ENCODE measurements around the gene ASPHD2.
A peak's percentile ranks its signal among the peaks of the same experiment; 100 is the strongest.
"Not testable (repeated sequence)": the region's sequence is repeated elsewhere in the genome, so short reads cannot be mapped to it uniquely, and the experiment has no call there.

The ASPHD2 gene

DNA sequence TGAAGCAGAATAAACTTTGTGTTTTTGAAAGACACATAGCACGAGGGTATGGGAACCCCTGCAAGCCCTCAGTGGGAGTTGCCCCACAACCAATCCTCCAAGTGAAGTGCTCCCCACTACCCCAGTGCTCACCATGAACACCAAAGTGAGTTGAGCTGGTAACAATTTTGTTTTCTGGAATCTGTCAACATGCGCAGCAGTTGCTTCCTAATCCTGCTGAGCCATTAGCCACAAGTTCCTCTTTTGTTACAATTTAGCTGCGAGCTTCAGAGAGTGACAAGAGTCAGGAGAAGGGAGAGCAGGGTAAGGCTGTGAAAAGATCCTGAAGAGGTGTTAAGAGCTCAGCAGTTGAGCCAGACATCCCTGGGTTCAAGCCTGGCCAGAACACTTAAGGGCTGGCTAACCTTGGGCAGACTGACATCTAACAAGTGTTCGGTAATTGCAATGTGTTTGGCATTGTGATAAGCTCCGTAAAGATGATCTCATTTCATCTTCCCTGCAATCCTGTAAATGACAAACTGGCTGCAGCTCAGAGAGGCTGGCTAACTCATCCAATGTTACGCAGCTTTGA, 24.1 kb upstream of the ASPHD2 start:
- no peaks in the 10 kb centered on the region for H3K4me1 ChIP-seq
- H3K27me3 ChIP-seq (ENCODE audit: low read depth) = peaks cover 16% of the 10 kb centered on the region
- in situ Hi-C loops (cut with MboI; ENCODE audit: low sequenced_read_pairs) = no loop called here
- no peaks in the 10 kb centered on the region for H3K36me3 ChIP-seq (replicated peaks)
- no peak for DNase-seq (ENCODE audit: low spot score in 2 of 2)
- no peaks in the 10 kb centered on the region for H3K9me3 ChIP-seq
- H3K4me3 ChIP-seq = no peak overlapping the region

GRCh38 chr22:26406118-26406517, 22.9 kb upstream of the ASPHD2 start:
- Histone ChIP-seq H3K9me3 (no peaks in the 10 kb centered on the region), H3K27me3 (ENCODE audit: low read depth) (peaks cover 24% of the 10 kb centered on the region), H3K4me1 (no peaks in the 10 kb centered on the region), H3K4me3 (no peak overlapping the region), H3K36me3 (replicated peaks) (no peaks in the 10 kb centered on the region)
- no peak for DNase-seq (ENCODE audit: low spot score in 2 of 2)
- in situ Hi-C loops (cut with MboI; ENCODE audit: low sequenced_read_pairs) = no loop called here

GRCh38 chr22:26408562-26409220, 20.4 kb upstream of the ASPHD2 start:
- H3K4me1 ChIP-seq; H3K9me3 ChIP-seq; H3K36me3 ChIP-seq (replicated peaks); in situ Hi-C loops (cut with MboI; ENCODE audit: low sequenced_read_pairs); H3K4me3 ChIP-seq; DNase-seq (ENCODE audit: low spot score in 2 of 2): not testable (repeated sequence)
- H3K27me3 ChIP-seq (ENCODE audit: low read depth) = peaks cover 47% of the 10 kb centered on the region

DNA sequence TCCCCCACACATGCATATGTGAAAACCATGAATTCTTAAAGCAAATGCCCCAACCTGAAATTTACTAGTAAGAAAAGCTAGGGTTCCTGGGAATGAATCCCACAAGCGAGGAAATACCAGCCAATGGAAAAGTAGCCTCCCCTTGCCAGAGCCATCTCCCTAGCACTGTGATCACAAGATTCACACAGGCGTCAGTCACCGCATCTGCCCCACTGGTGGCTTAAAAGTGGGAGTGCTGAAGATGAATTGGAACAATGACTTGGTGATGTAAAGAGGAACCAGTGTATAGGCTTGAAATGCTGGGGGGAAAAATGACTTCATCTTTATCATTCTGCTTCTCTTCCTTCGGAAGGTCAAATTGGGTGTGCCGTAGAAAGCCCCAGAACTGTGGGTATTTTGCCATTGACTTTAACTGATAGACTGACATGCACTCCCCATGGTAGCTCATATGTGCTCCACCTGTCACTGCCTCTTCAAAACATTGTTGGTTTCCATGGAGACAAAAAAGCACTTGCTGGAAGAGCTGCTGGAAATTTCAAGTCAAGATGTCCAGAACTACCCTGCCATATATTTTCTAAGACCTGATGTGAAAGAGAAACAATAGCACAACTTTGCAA, 19.2 kb upstream of the ASPHD2 start:
- DNase-seq (ENCODE audit: low spot score in 2 of 2) = no peak
- in situ Hi-C loops (cut with MboI; ENCODE audit: low sequenced_read_pairs) = no loop called here
- no peak overlapping the region for H3K4me3 ChIP-seq
- H3K4me1 ChIP-seq = no peaks in the 10 kb centered on the region
- no peaks in the 10 kb centered on the region for H3K36me3 ChIP-seq (replicated peaks)
- H3K9me3 ChIP-seq = no peaks in the 10 kb centered on the region
- peaks cover 45% of the 10 kb centered on the region for H3K27me3 ChIP-seq (ENCODE audit: low read depth)

GRCh38 chr22:26410386-26410785, 18.7 kb upstream of the ASPHD2 start:
- in situ Hi-C loops (cut with MboI; ENCODE audit: low sequenced_read_pairs) = no loop called here

GRCh38 chr22:26414347-26414746, 14.7 kb upstream of the ASPHD2 start:
- Histone ChIP-seq H3K36me3 (replicated peaks) (no peaks in the 10 kb centered on the region), H3K4me3 (no peak overlapping the region), H3K27me3 (ENCODE audit: low read depth) (peaks cover 64% of the 10 kb centered on the region), H3K4me1 (no peaks in the 10 kb centered on the region), H3K9me3 (no peaks in the 10 kb centered on the region)
- in situ Hi-C loops (cut with MboI; ENCODE audit: low sequenced_read_pairs) = no loop called here
- DNase-seq (ENCODE audit: low spot score in 2 of 2) = no peak

More at GRCh38 chr22:26410386-26410785, 18.7 kb upstream of the ASPHD2 start:
- peaks cover 46% of the 10 kb centered on the region for H3K27me3 ChIP-seq (ENCODE audit: low read depth)
- no peaks in the 10 kb centered on the region for H3K36me3 ChIP-seq (replicated peaks)
- no peak for DNase-seq (ENCODE audit: low spot score in 2 of 2)
- H3K9me3 ChIP-seq = no peaks in the 10 kb centered on the region
- H3K4me3 ChIP-seq = no peak overlapping the region
- H3K4me1 ChIP-seq = no peaks in the 10 kb centered on the region

GRCh38 chr22:26416256-26416655, 12.8 kb upstream of the ASPHD2 start:
- Histone ChIP-seq H3K27me3 (ENCODE audit: low read depth) (peaks cover 69% of the 10 kb centered on the region), H3K9me3 (no peaks in the 10 kb centered on the region), H3K4me3 (no peak overlapping the region), H3K36me3 (replicated peaks) (no peaks in the 10 kb centered on the region), H3K4me1 (no peaks in the 10 kb centered on the region)
- in situ Hi-C loops (cut with MboI; ENCODE audit: low sequenced_read_pairs) = no loop called here
- no peak for DNase-seq (ENCODE audit: low spot score in 2 of 2)

DNA sequence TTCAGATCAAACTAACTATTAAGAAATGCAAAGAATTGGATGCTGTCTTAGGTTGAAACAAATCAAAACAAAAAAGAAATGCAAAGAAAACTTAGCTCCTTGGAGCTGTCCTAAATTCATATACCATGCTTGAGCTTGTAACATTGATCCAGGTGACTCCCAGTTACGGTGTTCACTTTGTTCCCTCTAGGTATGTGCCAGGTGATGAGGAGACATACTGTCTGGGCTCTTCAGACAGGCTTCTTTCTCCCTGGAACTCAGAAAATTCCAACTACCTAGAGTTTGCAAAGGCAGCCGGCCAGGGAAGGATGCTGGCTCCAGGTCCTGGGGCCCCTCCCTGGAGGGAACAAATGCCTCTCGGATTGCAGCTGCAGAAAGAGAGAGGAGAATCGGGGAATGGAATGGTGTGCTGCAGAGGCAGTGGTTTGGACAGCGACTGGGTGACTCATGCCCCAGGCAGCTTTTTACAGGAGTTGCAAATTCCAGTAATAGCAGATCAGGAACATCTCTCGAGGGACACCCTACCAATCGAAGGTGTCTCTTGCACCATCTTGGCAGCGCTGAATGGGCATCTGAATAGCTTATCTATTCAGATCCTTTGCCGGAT, 12.3 kb upstream of the ASPHD2 start:
- Histone ChIP-seq H3K27me3 (ENCODE audit: low read depth) (peaks cover 64% of the 10 kb centered on the region), H3K4me1 (no peaks in the 10 kb centered on the region), H3K9me3 (no peaks in the 10 kb centered on the region), H3K36me3 (replicated peaks) (no peaks in the 10 kb centered on the region), H3K4me3 (no peak overlapping the region)
- in situ Hi-C loops (cut with MboI; ENCODE audit: low sequenced_read_pairs) = no loop called here
- DNase-seq (ENCODE audit: low spot score in 2 of 2) = no peak

DNA sequence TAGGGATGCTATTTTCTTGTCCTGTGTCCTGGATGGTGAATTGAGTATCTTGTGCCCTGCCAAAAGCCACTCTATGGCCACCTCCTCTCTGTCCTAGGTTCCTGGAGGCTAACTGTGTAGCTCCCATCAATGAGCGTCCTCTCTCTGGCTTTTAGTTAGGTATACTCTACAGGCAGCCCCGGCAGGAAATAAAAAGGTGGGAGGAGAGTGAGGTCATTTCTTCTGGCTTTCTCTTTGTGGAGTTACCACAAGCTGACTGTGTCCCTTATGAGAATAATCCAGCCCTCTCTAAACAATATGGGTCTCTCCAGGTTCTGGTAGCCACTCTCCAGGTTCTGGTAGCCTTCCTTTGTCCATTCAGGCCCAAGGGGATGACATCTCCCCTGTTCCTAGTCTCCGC, 11.7 kb upstream of the ASPHD2 start:
- Histone ChIP-seq H3K9me3 (no peaks in the 10 kb centered on the region), H3K36me3 (replicated peaks) (no peaks in the 10 kb centered on the region), H3K27me3 (ENCODE audit: low read depth) (peaks cover 58% of the 10 kb centered on the region), H3K4me1 (no peaks in the 10 kb centered on the region), H3K4me3 (no peak overlapping the region)
- no peak for DNase-seq (ENCODE audit: low spot score in 2 of 2)
- in situ Hi-C loops (cut with MboI; ENCODE audit: low sequenced_read_pairs) = no loop called here

GRCh38 chr22:26418620-26419019, 10.4 kb upstream of the ASPHD2 start:
- in situ Hi-C loops (cut with MboI; ENCODE audit: low sequenced_read_pairs) = no loop called here
- no peak overlapping the region for H3K4me3 ChIP-seq
- H3K36me3 ChIP-seq (replicated peaks) = no peaks in the 10 kb centered on the region
- H3K4me1 ChIP-seq = no peaks in the 10 kb centered on the region
- DNase-seq (ENCODE audit: low spot score in 2 of 2) = no peak
- peaks cover 7% of the 10 kb centered on the region for H3K9me3 ChIP-seq
- peaks cover 49% of the 10 kb centered on the region for H3K27me3 ChIP-seq (ENCODE audit: low read depth)

DNA sequence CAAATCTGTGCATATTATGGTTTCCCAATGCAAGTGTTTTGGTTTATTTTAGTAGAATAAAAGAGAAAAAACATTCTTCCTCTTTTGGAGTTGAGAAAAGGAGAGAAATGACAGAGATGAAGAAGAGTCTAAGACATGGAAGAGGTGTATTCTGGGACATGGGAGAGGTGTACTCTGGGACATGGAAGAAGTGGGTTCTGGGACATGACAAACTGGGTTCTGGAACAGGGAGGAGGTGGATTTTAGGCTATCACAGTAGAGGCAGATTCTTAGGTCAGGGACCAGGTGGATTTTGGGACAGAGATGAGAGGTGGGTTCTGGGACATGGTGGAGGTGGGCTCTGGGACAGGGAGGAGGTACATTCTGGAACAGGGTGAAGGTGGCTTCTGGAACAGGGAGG, 2.1 kb upstream of the ASPHD2 start:
- H3K4me3 ChIP-seq = no peak overlapping the region
- H3K36me3 ChIP-seq (replicated peaks) = no peaks in the 10 kb centered on the region
- peaks cover 8% of the 10 kb centered on the region for H3K9me3 ChIP-seq
- H3K4me1 ChIP-seq = no peaks in the 10 kb centered on the region
- H3K27me3 ChIP-seq (ENCODE audit: low read depth) = peaks cover 3% of the 10 kb centered on the region; the same call in 1 of the 2 replicates
- DNase-seq (ENCODE audit: low spot score in 2 of 2) = no peak
- in situ Hi-C loops (cut with MboI; ENCODE audit: low sequenced_read_pairs) = no loop called here

- no peak for DNase-seq (ENCODE audit: low spot score in 2 of 2)
- Histone ChIP-seq H3K36me3 (replicated peaks) (no peaks in the 10 kb centered on the region), H3K4me3 (peak overlapping the region; percentile 27), H3K9me3 (no peaks in the 10 kb centered on the region), H3K4me1 (no peaks in the 10 kb centered on the region), H3K27me3 (ENCODE audit: low read depth) (peaks cover 3% of the 10 kb centered on the region; the same call in 1 of the 2 replicates)
- in situ Hi-C loops (cut with MboI; ENCODE audit: low sequenced_read_pairs) = no loop called here
Measured at GRCh38 chr22:26429458-26430286, 612 bp downstream of the ASPHD2 start.

DNA sequence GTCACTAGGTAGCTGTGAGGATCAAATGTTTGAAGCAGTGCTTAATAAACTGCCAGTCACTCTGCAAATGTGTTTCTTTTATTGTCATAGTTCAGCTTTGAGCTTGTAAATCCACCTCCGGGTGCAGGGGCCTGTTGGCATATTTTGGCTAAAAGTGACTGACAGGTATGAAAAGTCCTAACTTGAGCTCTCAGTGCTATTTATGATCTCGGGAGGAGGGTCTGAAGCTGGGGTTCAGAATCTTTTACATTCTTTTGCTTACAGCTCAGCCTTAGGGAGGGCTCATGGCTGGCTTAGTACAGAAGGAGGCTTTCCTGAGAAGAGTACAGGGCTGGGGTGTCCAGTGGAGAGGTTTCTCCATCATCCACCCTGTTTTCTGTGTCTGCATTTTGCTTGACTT, 1.5 kb downstream of the ASPHD2 start:
- Histone ChIP-seq H3K27me3 (ENCODE audit: low read depth) (peaks cover 3% of the 10 kb centered on the region; the same call in 1 of the 2 replicates), H3K4me3 (no peak overlapping the region), H3K9me3 (no peaks in the 10 kb centered on the region), H3K4me1 (no peaks in the 10 kb centered on the region), H3K36me3 (replicated peaks) (no peaks in the 10 kb centered on the region)
- in situ Hi-C loops (cut with MboI; ENCODE audit: low sequenced_read_pairs) = no loop called here
- no peak for DNase-seq (ENCODE audit: low spot score in 2 of 2)
